ENCODE results near the gene ANKRD33B. TPM values are rescaled to one million over a fixed set of nuclear protein-coding genes. Genes with fewer than 3 reads are reported as not detected.

The ANKRD33B gene
- total and polyA plus RNA-seq, 9 donors: 1.1 to 1.9 (median 1.5) TPM

- no peaks in the 10 kb centered on the region for H3K9me3 ChIP-seq (replicated peaks; ENCODE audit: control insufficient read depth, low read depth, low read length)
- WGBS (ENCODE audit: insufficient coverage): 83% methylated on average over 1 of the region's 8 CpGs
- no peaks in the 10 kb centered on the region for H3K27me3 ChIP-seq (ENCODE audit: control insufficient read depth, insufficient read depth, low read length)
- H3K27ac ChIP-seq (ENCODE audit: low read length): no peak overlapping the region
- no peak overlapping the region for H3K4me3 ChIP-seq (ENCODE audit: low read length)
- H3K4me1 ChIP-seq (ENCODE audit: control insufficient read depth, insufficient read depth, low read length): peaks cover 3% of the 10 kb centered on the region
- H3K36me3 ChIP-seq (ENCODE audit: control insufficient read depth, insufficient read depth, low read length): peaks cover 6% of the 10 kb centered on the region
- DNase-seq: peak; percentile 43
Measured at GRCh38 chr5:10673017-10673389, 109.1 kb downstream of the ANKRD33B start.

DNA sequence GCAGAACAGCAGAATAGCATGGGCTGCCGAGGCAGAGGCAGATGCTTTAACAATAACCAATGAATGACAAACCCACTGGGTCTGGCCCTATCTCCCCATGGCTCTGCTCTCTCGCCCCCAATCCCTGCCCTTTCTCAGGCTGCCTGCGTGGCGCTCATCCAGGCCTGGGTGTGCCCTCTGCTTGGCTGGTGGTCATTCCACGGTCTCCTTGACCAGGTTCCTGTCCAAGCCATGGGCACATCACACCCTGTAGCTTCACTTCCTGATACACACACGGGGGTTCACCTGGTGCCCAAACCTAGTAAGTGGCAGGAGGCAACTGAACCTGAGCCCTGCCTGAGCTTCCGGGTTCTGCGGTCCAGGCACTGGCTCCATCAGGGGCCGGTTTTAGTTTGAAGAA is 109.5 kb downstream of the ANKRD33B start:
- DNase-seq: no peak
- H3K4me1 ChIP-seq (ENCODE audit: control insufficient read depth, insufficient read depth, low read length): peaks cover 3% of the 10 kb centered on the region
- 68% methylated on average over 6 of the region's 9 CpGs for WGBS (ENCODE audit: insufficient coverage)

GRCh38 chr5:10674096-10674495 is 110.2 kb downstream of the ANKRD33B start:
- peaks cover 3% of the 10 kb centered on the region for H3K4me1 ChIP-seq (ENCODE audit: control insufficient read depth, insufficient read depth, low read length)
- H3K27me3 ChIP-seq (ENCODE audit: control insufficient read depth, insufficient read depth, low read length): no peaks in the 10 kb centered on the region
- no peak for DNase-seq
- H3K27ac ChIP-seq (ENCODE audit: low read length): no peak overlapping the region
- no peaks in the 10 kb centered on the region for H3K9me3 ChIP-seq (replicated peaks; ENCODE audit: control insufficient read depth, low read depth, low read length)
- 84% methylated on average over 10 of the region's 11 CpGs for WGBS (ENCODE audit: insufficient coverage)
- H3K4me3 ChIP-seq (ENCODE audit: low read length): no peak overlapping the region
- H3K36me3 ChIP-seq (ENCODE audit: control insufficient read depth, insufficient read depth, low read length): peaks cover 14% of the 10 kb centered on the region

More for the DNA sequence above, 109.5 kb downstream of the ANKRD33B start:
- Histone ChIP-seq H3K27me3 (ENCODE audit: control insufficient read depth, insufficient read depth, low read length) (no peaks in the 10 kb centered on the region), H3K36me3 (ENCODE audit: control insufficient read depth, insufficient read depth, low read length) (peaks cover 9% of the 10 kb centered on the region), H3K4me3 (ENCODE audit: low read length) (no peak overlapping the region), H3K9me3 (replicated peaks; ENCODE audit: control insufficient read depth, low read depth, low read length) (no peaks in the 10 kb centered on the region), H3K27ac (ENCODE audit: low read length) (no peak overlapping the region)

GRCh38 chr5:10674582-10674981 is 110.7 kb downstream of the ANKRD33B start:
- DNase-seq: no peak
- 38% methylated on average over 5 of the region's 6 CpGs for WGBS (ENCODE audit: insufficient coverage)
- H3K4me3 ChIP-seq (ENCODE audit: low read length): no peak overlapping the region
- H3K27ac ChIP-seq (ENCODE audit: low read length): no peak overlapping the region
- peaks cover 3% of the 10 kb centered on the region for H3K4me1 ChIP-seq (ENCODE audit: control insufficient read depth, insufficient read depth, low read length)
- no peaks in the 10 kb centered on the region for H3K9me3 ChIP-seq (replicated peaks; ENCODE audit: control insufficient read depth, low read depth, low read length)
- H3K27me3 ChIP-seq (ENCODE audit: control insufficient read depth, insufficient read depth, low read length): no peaks in the 10 kb centered on the region
- H3K36me3 ChIP-seq (ENCODE audit: control insufficient read depth, insufficient read depth, low read length): peaks cover 18% of the 10 kb centered on the region

DNA sequence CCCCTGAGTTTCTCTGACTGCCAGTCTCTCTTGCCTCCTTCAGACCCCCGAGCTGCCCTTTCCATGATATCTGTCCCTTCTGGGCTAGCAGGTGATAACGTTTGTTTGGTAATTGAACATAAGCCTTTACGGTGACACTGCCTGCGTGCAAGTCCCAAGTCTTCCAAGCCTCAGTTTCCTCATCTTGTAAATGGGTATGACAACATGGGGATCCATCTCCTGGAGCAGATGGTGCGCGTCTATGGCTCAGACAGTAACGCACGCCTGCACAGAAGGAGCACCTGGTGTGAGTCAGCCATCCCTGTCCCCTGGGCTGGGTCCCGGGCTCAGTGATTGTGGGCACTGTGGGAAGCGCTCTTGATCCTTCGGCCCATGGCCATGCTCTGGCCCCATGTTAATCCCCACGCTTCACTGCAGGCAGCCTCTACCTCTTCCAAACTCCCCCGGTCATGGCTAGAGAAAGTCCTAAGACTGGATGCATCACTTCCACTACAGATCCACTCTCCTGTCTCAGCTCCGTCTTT is 111.4 kb downstream of the ANKRD33B start:
- 92% methylated on average over 10 of the region's 14 CpGs for WGBS (ENCODE audit: insufficient coverage)
- H3K27ac ChIP-seq (ENCODE audit: low read length): no peak overlapping the region
- no peaks in the 10 kb centered on the region for H3K9me3 ChIP-seq (replicated peaks; ENCODE audit: control insufficient read depth, low read depth, low read length)
- DNase-seq: no peak
- peaks cover 25% of the 10 kb centered on the region for H3K36me3 ChIP-seq (ENCODE audit: control insufficient read depth, insufficient read depth, low read length)
- H3K27me3 ChIP-seq (ENCODE audit: control insufficient read depth, insufficient read depth, low read length): no peaks in the 10 kb centered on the region
- no peak overlapping the region for H3K4me3 ChIP-seq (ENCODE audit: low read length)
- peaks cover 3% of the 10 kb centered on the region for H3K4me1 ChIP-seq (ENCODE audit: control insufficient read depth, insufficient read depth, low read length)

DNA sequence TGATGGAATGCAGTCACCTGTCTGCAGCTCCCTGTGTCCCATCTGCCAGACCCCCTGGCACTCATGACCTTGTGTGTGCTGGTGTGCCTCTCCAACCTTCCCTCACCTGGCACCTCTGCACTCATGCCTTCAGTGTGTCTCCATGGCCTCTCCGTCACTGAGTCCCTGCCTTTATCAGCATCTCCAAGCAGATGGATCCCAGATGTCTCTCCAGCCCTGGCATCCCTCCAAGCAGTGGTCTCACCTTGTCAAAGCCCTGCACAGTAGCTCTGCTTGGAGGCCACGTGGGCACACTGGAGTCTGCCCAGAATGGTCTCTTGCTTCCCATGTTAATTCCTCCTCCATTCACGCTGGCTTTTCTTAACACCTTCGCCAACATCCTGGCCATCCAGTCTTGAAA is 112.4 kb downstream of the ANKRD33B start:
- Histone ChIP-seq H3K27me3 (ENCODE audit: control insufficient read depth, insufficient read depth, low read length) (no peaks in the 10 kb centered on the region), H3K36me3 (ENCODE audit: control insufficient read depth, insufficient read depth, low read length) (peaks cover 34% of the 10 kb centered on the region), H3K9me3 (replicated peaks; ENCODE audit: control insufficient read depth, low read depth, low read length) (no peaks in the 10 kb centered on the region), H3K27ac (ENCODE audit: low read length) (no peak overlapping the region), H3K4me3 (ENCODE audit: low read length) (no peak overlapping the region), H3K4me1 (ENCODE audit: control insufficient read depth, insufficient read depth, low read length) (peaks cover 3% of the 10 kb centered on the region)
- 49% methylated on average over 3 of the region's 4 CpGs for WGBS (ENCODE audit: insufficient coverage)
- no peak for DNase-seq

GRCh38 chr5:10676946-10677345 is 113.1 kb downstream of the ANKRD33B start:
- no CpG with 5 or more reads among the region's 1 CpG for WGBS (ENCODE audit: insufficient coverage)

DNA sequence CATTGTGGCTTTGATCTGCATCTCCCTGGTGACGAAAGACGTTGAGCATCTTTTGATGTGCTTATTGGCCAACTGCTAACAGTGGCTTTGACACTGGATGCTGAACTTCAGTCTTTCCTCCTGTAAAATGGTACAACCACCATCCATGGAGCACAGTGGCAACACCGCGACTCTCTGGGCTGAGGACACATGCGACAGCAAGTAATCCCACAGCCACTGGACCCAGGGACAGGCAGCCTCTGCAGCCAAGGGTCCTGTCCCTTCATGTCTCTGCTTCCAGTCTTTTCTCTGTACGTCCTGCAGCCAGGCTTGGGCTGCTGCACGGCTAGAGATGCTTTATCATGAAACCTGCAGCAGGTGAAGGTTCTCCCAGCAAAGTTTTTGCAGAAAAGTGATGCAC is 113.7 kb downstream of the ANKRD33B start:
- no peak for DNase-seq
- no peak overlapping the region for H3K4me3 ChIP-seq (ENCODE audit: low read length)
- WGBS (ENCODE audit: insufficient coverage): 93% methylated on average over 7 of the region's 7 CpGs
- peaks cover 3% of the 10 kb centered on the region for H3K4me1 ChIP-seq (ENCODE audit: control insufficient read depth, insufficient read depth, low read length)
- H3K27me3 ChIP-seq (ENCODE audit: control insufficient read depth, insufficient read depth, low read length): no peaks in the 10 kb centered on the region
- H3K9me3 ChIP-seq (replicated peaks; ENCODE audit: control insufficient read depth, low read depth, low read length): no peaks in the 10 kb centered on the region
- H3K27ac ChIP-seq (ENCODE audit: low read length): no peak overlapping the region
- H3K36me3 ChIP-seq (ENCODE audit: control insufficient read depth, insufficient read depth, low read length): peaks cover 45% of the 10 kb centered on the region

More at GRCh38 chr5:10676946-10677345, 113.1 kb downstream of the ANKRD33B start:
- H3K36me3 ChIP-seq (ENCODE audit: control insufficient read depth, insufficient read depth, low read length): peaks cover 40% of the 10 kb centered on the region
- H3K4me1 ChIP-seq (ENCODE audit: control insufficient read depth, insufficient read depth, low read length): peaks cover 3% of the 10 kb centered on the region
- no peak for DNase-seq
- no peak overlapping the region for H3K4me3 ChIP-seq (ENCODE audit: low read length)
- no peaks in the 10 kb centered on the region for H3K9me3 ChIP-seq (replicated peaks; ENCODE audit: control insufficient read depth, low read depth, low read length)
- H3K27me3 ChIP-seq (ENCODE audit: control insufficient read depth, insufficient read depth, low read length): no peaks in the 10 kb centered on the region
- H3K27ac ChIP-seq (ENCODE audit: low read length): no peak overlapping the region

DNA sequence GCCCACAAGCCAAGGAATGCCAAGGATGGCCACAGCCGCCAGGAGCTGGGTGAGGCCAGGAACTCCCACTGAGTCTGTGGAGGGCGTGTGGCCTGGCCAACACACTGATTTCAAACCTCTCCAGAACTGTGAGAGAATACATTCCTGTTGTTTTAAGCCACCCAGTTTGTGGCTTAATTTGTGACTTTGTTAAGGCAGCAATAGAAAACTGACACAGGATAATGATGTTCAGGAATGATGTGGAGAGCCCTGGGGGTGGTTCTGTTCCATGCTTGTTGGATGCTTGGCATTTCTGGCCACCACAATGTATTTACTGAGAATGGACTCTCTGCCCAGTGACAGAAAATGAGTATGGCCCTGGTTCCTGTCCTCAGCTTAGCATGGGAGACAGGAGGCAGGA is 114.4 kb downstream of the ANKRD33B start:
- DNase-seq: no peak
- WGBS (ENCODE audit: insufficient coverage): 100% methylated on average over 1 of the region's 2 CpGs
- no peaks in the 10 kb centered on the region for H3K9me3 ChIP-seq (replicated peaks; ENCODE audit: control insufficient read depth, low read depth, low read length)
- H3K27me3 ChIP-seq (ENCODE audit: control insufficient read depth, insufficient read depth, low read length): no peaks in the 10 kb centered on the region
- H3K4me1 ChIP-seq (ENCODE audit: control insufficient read depth, insufficient read depth, low read length): peaks cover 3% of the 10 kb centered on the region
- peaks cover 52% of the 10 kb centered on the region for H3K36me3 ChIP-seq (ENCODE audit: control insufficient read depth, insufficient read depth, low read length)
- no peak overlapping the region for H3K27ac ChIP-seq (ENCODE audit: low read length)
- H3K4me3 ChIP-seq (ENCODE audit: low read length): no peak overlapping the region

DNA sequence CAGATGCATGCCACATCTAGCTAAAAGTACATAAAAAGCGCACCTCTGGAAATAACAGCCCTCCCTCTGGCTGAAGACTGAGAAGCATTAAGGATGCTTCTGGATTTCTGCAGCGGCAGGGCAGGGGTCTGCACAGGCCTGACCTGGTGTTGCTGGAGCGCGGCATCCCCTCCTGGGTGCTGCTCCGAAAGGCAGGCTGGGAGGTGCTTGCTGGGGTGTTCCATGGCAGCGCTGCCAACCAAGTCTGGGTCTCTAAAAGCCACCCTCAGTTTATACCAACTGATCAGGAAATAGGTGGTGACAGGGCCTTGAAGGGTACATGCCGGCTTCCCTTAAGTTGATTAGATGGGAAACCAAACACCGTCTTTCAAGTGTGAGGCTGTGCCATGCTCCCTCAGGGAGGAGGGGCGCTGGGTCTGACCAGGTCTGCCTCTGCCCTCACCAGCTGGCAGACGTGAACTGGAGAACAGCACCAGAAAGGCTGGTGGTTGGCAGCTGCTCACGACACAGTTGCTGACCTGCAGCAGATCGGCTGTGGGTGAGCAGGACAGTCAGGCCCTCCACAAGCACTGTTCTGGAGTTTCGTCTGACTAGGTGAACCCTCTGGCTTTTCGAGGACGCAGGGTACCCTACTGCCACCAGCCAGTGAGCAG is 115.6 kb downstream of the ANKRD33B start:
- H3K9me3 ChIP-seq (replicated peaks; ENCODE audit: control insufficient read depth, low read depth, low read length): no peaks in the 10 kb centered on the region
- no peak for DNase-seq
- H3K27me3 ChIP-seq (ENCODE audit: control insufficient read depth, insufficient read depth, low read length): no peaks in the 10 kb centered on the region
- H3K27ac ChIP-seq (ENCODE audit: low read length): no peak overlapping the region
- peaks cover 55% of the 10 kb centered on the region for H3K36me3 ChIP-seq (ENCODE audit: control insufficient read depth, insufficient read depth, low read length)
- 87% methylated on average over 10 of the region's 15 CpGs for WGBS (ENCODE audit: insufficient coverage)
- H3K4me1 ChIP-seq (ENCODE audit: control insufficient read depth, insufficient read depth, low read length): no peaks in the 10 kb centered on the region
- H3K4me3 ChIP-seq (ENCODE audit: low read length): no peak overlapping the region

Measured in muscle of leg (tissue), 11 donors.